K562 (cell line): ENCODE measurements around the gene KCNQ4. TPM values are rescaled to one million over a fixed set of nuclear protein-coding genes. Genes with fewer than 3 reads are reported as not detected.

Source experiments
- CHCHD3 ChIP-seq: fragments of 250-450 bp; sonication (Bioruptor Pico); IDR thresholded peaks from 2 replicates; pipeline ENCODE4 v2.1.2; 2022; ENCODE audit warnings: mild to moderate bottlenecking
- DEAF1 ChIP-seq: fragments of 450-650 bp; formaldehyde crosslinking; IDR thresholded peaks from 2 replicates; pipeline ENCODE4 v1.4.0; 2020; ENCODE audit warnings: mild to moderate bottlenecking, moderate library complexity
- ELF4 ChIP-seq: fragments of 450-650 bp; formaldehyde crosslinking; IDR thresholded peaks from 2 replicates; pipeline ENCODE4 v1.4.0; 2022; ENCODE audit warnings: missing genetic modification characterization
- FOS ChIP-seq: IDR thresholded peaks from 3 replicates; pipeline ENCODE4 v1.6.1; 2011; ENCODE audit not compliant: insufficient read length; ENCODE audit errors: extremely low read depth
- FOSL1 ChIP-seq: fragments of 200-800 bp; sonication (Bioruptor generic); conservative IDR thresholded peaks from 2 replicates; pipeline ENCODE4 v1.6.1; 2016; ENCODE audit warnings: missing genetic modification characterization, missing compliant biosample characterization
- HBP1 ChIP-seq: fragments of 450-650 bp; formaldehyde crosslinking; IDR thresholded peaks from 2 replicates; pipeline ENCODE4 v1.4.0; 2022; ENCODE audit warnings: missing genetic modification characterization
- HDAC6 ChIP-seq: IDR thresholded peaks from 2 replicates; pipeline ENCODE4 v1.6.1; 2012; ENCODE audit warnings: low read depth, mild to moderate bottlenecking, control low read depth, inconsistent platforms, low read length, moderate library complexity
- IFI16 ChIP-seq: fragments of 250-450 bp; sonication (Bioruptor Pico); IDR thresholded peaks from 2 replicates; pipeline ENCODE4 v2.1.2; 2022; ENCODE audit warnings: mild to moderate bottlenecking, inconsistent platforms
- LARP7 ChIP-seq: fragments of 450-650 bp; IDR thresholded peaks from 2 replicates; pipeline ENCODE4 v1.6.1; 2016
- MCM2 ChIP-seq: fragments of 450-650 bp; IDR thresholded peaks from 2 replicates; pipeline ENCODE4 v1.6.1; 2017; ENCODE audit warnings: low read depth, mild to moderate bottlenecking
- MECOM ChIP-seq: fragments of 250-450 bp; sonication (Bioruptor Pico); IDR thresholded peaks from 2 replicates; pipeline ENCODE4 v1.8.0; 2022; ENCODE audit warnings: inconsistent platforms
- MYC ChIP-seq, 2 experiments: fragments of 250-450 bp in 1 of 2; sonication (Bioruptor Pico) in 1 of 2; IDR thresholded peaks; 2 replicates each; pipeline versions ENCODE4 v1.5.1 to v1.6.1; 2012 to 2021; ENCODE audit warnings: low read depth in 2 of 2, borderline replicate concordance in 1 of 2, improper control_type of control experiment in 1 of 2, low read length in 1 of 2, mild to moderate bottlenecking in 1 of 2, moderate library complexity in 1 of 2
- PCBP2 ChIP-seq: fragments of 200-400 bp; formaldehyde crosslinking; IDR thresholded peaks from 2 replicates; pipeline ENCODE4 v1.6.1; 2018; ENCODE audit warnings: low read length, low read depth, mild to moderate bottlenecking, moderate library complexity; ENCODE audit not compliant: poor library complexity, severe bottlenecking
- PHB2 ChIP-seq: fragments of 450-650 bp; IDR thresholded peaks from 2 replicates; pipeline ENCODE4 v1.6.1; 2017; ENCODE audit warnings: low read depth
- RB1 ChIP-seq: fragments of 450-650 bp; IDR thresholded peaks from 2 replicates; pipeline ENCODE4 v1.6.1; 2017; ENCODE audit warnings: low read depth, mild to moderate bottlenecking
- RBM39 ChIP-seq: fragments of 200-400 bp; formaldehyde crosslinking; optimal IDR thresholded peaks from 2 replicates; pipeline ENCODE3; 2018; ENCODE audit warnings: low read depth, low read length
- SPI1 ChIP-seq: IDR thresholded peaks from 2 replicates; pipeline ENCODE4 v1.6.1; 2011; ENCODE audit warnings: low read depth, low read length, control low read depth, borderline replicate concordance
- SRSF1 ChIP-seq: fragments of 200-400 bp; formaldehyde crosslinking; IDR thresholded peaks from 2 replicates; pipeline ENCODE4 v1.6.1; 2017; ENCODE audit warnings: mild to moderate bottlenecking, low read depth, low read length, moderate library complexity
- TCF3 ChIP-seq: sonication (generic); formaldehyde crosslinking; IDR thresholded peaks from 2 replicates; pipeline ENCODE4 v1.4.0; 2020; ENCODE audit warnings: mild to moderate bottlenecking, missing genetic modification reagents
- ZNF140 ChIP-seq: fragments of 250-450 bp; sonication (Bioruptor Pico); IDR thresholded peaks from 2 replicates; pipeline ENCODE4 v1.8.0; 2021; ENCODE audit warnings: moderate library complexity, mild to moderate bottlenecking, inconsistent platforms
- ZNF398 ChIP-seq: fragments of 250-450 bp; sonication (Bioruptor Pico); IDR thresholded peaks from 2 replicates; pipeline ENCODE4 v1.8.0; 2021; ENCODE audit warnings: moderate library complexity, mild to moderate bottlenecking, inconsistent platforms
- ZNF445 ChIP-seq: fragments of 250-450 bp; sonication (Bioruptor Pico); IDR thresholded peaks from 2 replicates; pipeline ENCODE4 v1.4.0; 2020; ENCODE audit warnings: low read depth, mild to moderate bottlenecking, moderate library complexity
- ZNF695 ChIP-seq: fragments of 450-650 bp; formaldehyde crosslinking; IDR thresholded peaks from 2 replicates; pipeline ENCODE4 v1.4.0; 2020; ENCODE audit warnings: mild to moderate bottlenecking, moderate library complexity
- ZNF707 ChIP-seq: fragments of 250-450 bp; sonication (Bioruptor Pico); conservative IDR thresholded peaks from 2 replicates; pipeline ENCODE4 v1.8.0; 2022; ENCODE audit warnings: inconsistent platforms, mild to moderate bottlenecking, moderate library complexity
- ZZZ3 ChIP-seq: fragments of 450-650 bp; IDR thresholded peaks from 2 replicates; pipeline ENCODE4 v1.6.1; 2016; ENCODE audit warnings: antibody characterized with exemption, mild to moderate bottlenecking, moderate library complexity
- polyA plus RNA-seq, 8 experiments: library from polyadenylated mRNA; depleted of rRNA in 4 of 8; stranded (reverse) in 5 of 8; unstranded in 3 of 8; fragments of >200 nt; fragmentation: Nextera tagmentation in 2 of 8; fragmentation: Illumina TruSeq in 1 of 8; extraction: Ambion mirVana in 2 of 8; extraction: Trizol in 1 of 8; gene quantifications; 2 replicates each; pipeline versions ENCODE4 v1.2.1 to v1.2.3, GENCODE V29; 2011 to 2014; ENCODE audit warnings: inconsistent platforms in 1 of 8, missing spikeins in 1 of 8
- total RNA-seq, 7 experiments: library from RNA; depleted of rRNA in 6 of 7; stranded (reverse); fragments of >200 nt in 6 of 7; fragmentation: Illumina TruSeq in 2 of 7; extraction: Trizol in 2 of 7; gene quantifications; 2 replicates each; pipeline versions ENCODE4 v1.2.1 to v1.2.3, GENCODE V29; 2011 to 2021; ENCODE audit warnings: low replicate concordance in 1 of 7

The KCNQ4 gene
- total and polyA plus RNA-seq, 9 of the 15 experiments (the other 6 are each of a cell fraction or from before 2014, with no cell fraction given): 0.07 to 4.1 (median 0.79) TPM

- TF ChIP-seq ZNF695 (CRISPR knock-in tag): no peak
- no peak for TF ChIP-seq DEAF1 (CRISPR knock-in tag)
- TF ChIP-seq RBM39: no peak
- no peak for TF ChIP-seq ZNF140
- no peak for TF ChIP-seq FOS
- no peak for TF ChIP-seq LARP7
- TF ChIP-seq TCF3 (CRISPR knock-in tag): peak; percentile 100
- no peak for TF ChIP-seq PCBP2
- no peak for TF ChIP-seq MECOM (CRISPR knock-in tag)
- no peak; the same call in 1 of the 2 replicates for TF ChIP-seq FOSL1 (tag)
- no peak for TF ChIP-seq ZZZ3
- TF ChIP-seq ELF4 (CRISPR knock-in tag): peak; percentile 98
- no peak for TF ChIP-seq SRSF1
- no peak for TF ChIP-seq RB1
- TF ChIP-seq IFI16 (CRISPR knock-in tag): peak; percentile 61; the same call in 1 of the 2 replicates
- no peak for TF ChIP-seq ZNF398 (CRISPR knock-in tag)
- no peak for TF ChIP-seq ZNF445 (CRISPR knock-in tag)
- TF ChIP-seq PHB2: peak; percentile 98
- TF ChIP-seq MCM2: no peak
- TF ChIP-seq HDAC6: no peak
- TF ChIP-seq CHCHD3: no peak
- TF ChIP-seq ZNF707 (CRISPR knock-in tag): peak; percentile 63; the same call in 1 of the 2 replicates
- TF ChIP-seq MYC (IDR thresholded peaks at IDR 0.05; ENCODE audit: low read depth, low read length): peak; percentile 50
- TF ChIP-seq MYC (CRISPR knock-in tag; IDR thresholded peaks at IDR 0.05; ENCODE audit: borderline replicate concordance, low read depth): no peak
- TF ChIP-seq HBP1 (CRISPR knock-in tag): peak; percentile 73; the same call in 1 of the 2 replicates
- no peak for TF ChIP-seq SPI1
These were observed 37.5 kb downstream of the KCNQ4 start (continued) for GRCh38 chr1:40820911-40821693.
